COLO829 (cell line): Measurements from ENCODE around the gene PIM3.

ENCODE experiments used
- DNase-seq: peaks from one replicate; pipeline ENCODE4 v3.0.0; 2012; ENCODE audit warnings: low spot score

Gene PIM3

DNA sequence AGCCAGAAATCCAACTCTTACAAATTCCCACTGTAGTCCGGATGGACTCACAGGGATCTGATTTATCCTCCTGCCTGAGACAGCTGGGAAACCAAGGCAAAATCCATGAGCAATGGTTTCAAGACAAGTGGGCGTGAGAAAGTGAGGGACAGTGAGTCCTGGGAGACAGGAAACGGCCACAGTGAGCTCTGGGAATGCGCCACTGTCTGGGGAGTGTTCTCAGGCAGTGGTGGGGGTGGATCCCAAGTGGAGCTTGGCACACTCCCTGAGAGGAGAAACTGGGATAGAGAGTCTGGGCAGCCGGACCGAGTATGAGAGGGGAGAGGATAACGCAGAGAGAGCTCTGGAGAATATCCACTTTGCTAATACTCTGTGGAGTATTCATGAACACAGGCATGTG is 42.2 kb downstream of the PIM3 start:
- DNase-seq = no peak

GRCh38 chr22:50004918-50005317 is 44.3 kb downstream of the PIM3 start:
- DNase-seq = no peak

DNA sequence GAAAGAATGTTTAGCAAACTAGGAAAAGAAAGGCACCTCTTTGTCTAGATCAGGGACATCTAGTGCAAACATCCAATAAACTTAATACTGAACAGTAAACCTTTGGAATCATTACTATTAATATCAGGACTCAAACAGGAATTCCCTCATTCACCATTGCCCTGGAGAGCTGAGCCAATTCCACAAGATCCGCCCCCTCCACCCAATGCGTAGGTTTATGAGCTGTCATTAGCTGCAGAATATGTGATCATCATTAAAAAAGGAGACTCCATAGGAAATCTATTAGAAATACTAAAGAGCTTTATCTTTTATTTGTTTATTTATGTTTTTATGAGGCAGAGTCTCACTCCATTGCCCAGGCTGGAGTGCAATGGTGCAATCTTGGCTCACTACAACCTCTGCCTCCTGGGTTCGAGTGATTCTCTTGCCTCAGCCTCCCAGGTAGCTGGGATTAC is 46.5 kb downstream of the PIM3 start:
- DNase-seq = no peak

DNA sequence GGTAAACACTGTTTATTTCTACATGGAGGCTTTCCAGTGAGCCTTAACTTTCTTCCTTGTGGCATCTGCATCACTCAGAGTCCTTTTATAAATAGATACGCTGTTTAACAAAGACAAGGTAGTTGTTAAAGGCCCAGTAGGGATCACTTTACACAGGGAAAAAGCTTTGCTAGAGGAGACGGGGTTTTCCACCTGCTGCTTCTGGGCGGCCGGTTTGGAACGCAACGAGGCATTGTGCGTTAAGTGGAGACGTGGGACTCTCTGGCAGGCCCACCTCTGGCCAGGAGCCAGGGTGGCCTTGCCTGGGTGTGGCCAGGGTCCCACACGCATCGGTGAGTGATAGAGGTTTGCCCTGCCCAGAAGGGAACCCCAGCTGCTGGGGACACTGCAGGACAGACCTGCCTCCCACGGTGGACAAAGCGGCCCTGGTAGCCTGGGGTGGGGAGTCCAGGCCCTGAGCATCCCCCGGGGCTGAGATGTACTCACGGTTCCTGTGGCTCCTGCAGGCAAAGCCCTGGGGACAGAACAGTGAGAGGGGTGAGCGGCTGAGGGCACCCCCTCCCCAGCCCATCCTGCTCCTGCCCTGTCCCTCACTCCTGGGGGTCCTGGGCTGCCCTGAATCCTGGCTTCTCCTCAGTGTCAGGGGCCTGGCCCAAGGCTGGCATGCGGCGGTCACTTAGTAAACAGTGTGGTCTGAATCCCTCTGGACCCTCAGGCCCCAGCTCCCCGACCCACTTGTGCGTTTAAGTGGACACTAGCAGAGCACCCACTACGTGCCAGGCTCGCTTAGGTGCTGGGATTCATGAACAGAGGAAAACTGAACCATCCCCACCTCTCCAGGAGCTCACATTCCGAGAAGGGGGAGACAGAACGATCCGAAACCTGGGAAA is 47.8 kb downstream of the PIM3 start:
- no peak for DNase-seq

GRCh38 chr22:50009251-50009650 is 48.7 kb downstream of the PIM3 start:
- DNase-seq = no peak

- no peak for DNase-seq
Observed at GRCh38 chr22:50009765-50010675, 49.4 kb downstream of the PIM3 start.

- DNase-seq = no peak
Observed at GRCh38 chr22:50010676-50011446, 50.3 kb downstream of the PIM3 start.

GRCh38 chr22:50011447-50012210 is 51.1 kb downstream of the PIM3 start:
- no peak for DNase-seq

GRCh38 chr22:50012211-50013181 is 51.9 kb downstream of the PIM3 start, which contains the start of gene IL17REL:
TSS of gene IL17REL (minus strand) at chr22:50012765. CDS start at chr22:50012646, 119 bp downstream.
- DNase-seq = no peak
